Skeletal muscle tissue (tissue), 4 donors: ENCODE data around the gene PHLDB3. TPM values are rescaled to one million over a fixed set of nuclear protein-coding genes. Genes with fewer than 3 reads are reported as not detected.
A peak's percentile ranks its signal among the peaks of the same experiment; 100 is the strongest.

Source experiments
- H3K27ac ChIP-seq: one replicate; pipeline ENCODE4 v1.7.0; 2013; ENCODE audit warnings: mild to moderate bottlenecking, low read depth, low read length, inconsistent platforms
- H3K27me3 ChIP-seq, 3 donors: one replicate each; pipeline ENCODE4 v1.7.0; 2013; ENCODE audit warnings: low read length in 3 of 3; ENCODE audit not compliant: control insufficient read depth in 3 of 3, insufficient read depth in 3 of 3
- H3K36me3 ChIP-seq, 3 donors: one replicate each; pipeline ENCODE4 v1.7.0; 2013; ENCODE audit warnings: low read length in 3 of 3; ENCODE audit not compliant: control insufficient read depth in 3 of 3, insufficient read depth in 3 of 3
- H3K4me1 ChIP-seq, 3 donors: one replicate each; pipeline ENCODE4 v1.7.0; 2013; ENCODE audit warnings: low read length in 3 of 3, mild to moderate bottlenecking in 3 of 3; ENCODE audit not compliant: control insufficient read depth in 3 of 3, insufficient read depth in 3 of 3
- H3K4me3 ChIP-seq, 3 donors: one replicate each; pipeline ENCODE4 v1.7.0; 2013; ENCODE audit warnings: low read length in 3 of 3
- H3K9ac ChIP-seq, 3 donors: one replicate each; pipeline ENCODE4 v1.7.0; 2013; ENCODE audit warnings: low read length in 3 of 3, mild to moderate bottlenecking in 3 of 3, moderate library complexity in 2 of 3, low read depth in 1 of 3
- H3K9me3 ChIP-seq, 3 donors: one replicate each; pipeline ENCODE4 v1.7.0; 2013; ENCODE audit warnings: low read length in 3 of 3; ENCODE audit not compliant: control insufficient read depth in 3 of 3
- total RNA-seq: library from RNA; depleted of rRNA; stranded (reverse); fragments of >200 nt; gene quantifications from one replicate; pipeline ENCODE4 v1.2.3, GENCODE V29; 2014
- donor health status: Osteomylitis.

PHLDB3 gene
- total RNA-seq, 1 donor from 2014 or later, result 4.7 TPM

DNA sequence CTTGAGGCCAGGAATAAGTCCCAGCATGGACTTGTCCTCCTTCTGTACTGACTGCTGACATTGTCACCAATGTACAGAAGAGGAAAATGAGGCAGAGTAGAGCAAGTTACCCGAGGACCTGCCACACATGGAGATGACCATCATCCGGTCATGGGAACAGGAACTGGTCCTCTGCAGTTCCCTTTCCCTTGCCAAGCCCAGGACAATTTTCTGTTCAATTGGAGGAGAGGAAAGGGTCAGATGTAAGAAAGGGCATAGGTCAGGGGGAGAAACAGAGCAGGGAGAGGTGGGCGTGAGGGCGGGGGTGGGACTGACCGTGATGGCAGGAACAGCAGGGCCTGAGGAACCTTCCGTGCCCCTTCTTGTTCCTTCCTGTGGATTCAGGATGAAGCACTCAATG, 18.6 kb downstream of the PHLDB3 start:
- no peak overlapping the region for H3K9ac ChIP-seq
- no peaks in the 10 kb centered on the region for H3K4me1 ChIP-seq
- no peaks in the 10 kb centered on the region for H3K9me3 ChIP-seq
- H3K36me3 ChIP-seq, result peaks cover 0 to 3% (median 0%) of the 10 kb centered on the region in 3 donors
- no peaks in the 10 kb centered on the region for H3K27me3 ChIP-seq
- no peak overlapping the region for H3K27ac ChIP-seq
- no peak overlapping the region for H3K4me3 ChIP-seq

DNA sequence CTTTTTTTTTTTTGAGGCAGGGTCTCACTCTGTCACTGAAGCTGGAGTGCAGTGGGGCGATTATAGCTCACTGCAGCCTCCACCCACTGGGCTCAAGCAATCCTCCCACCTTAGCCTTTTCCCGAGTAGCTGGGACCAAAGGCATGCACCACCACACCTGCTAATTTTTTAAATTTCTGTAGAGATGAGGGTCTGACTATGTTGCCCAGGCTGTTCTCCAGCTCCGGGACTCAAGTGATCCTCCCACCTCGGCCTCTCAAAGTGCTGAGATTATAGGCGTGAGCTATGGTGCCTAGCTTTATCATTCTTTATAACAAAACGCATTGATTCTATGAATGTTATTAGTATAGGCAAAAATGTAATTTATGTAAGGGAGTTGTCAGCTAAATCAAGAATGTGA, 21.3 kb downstream of the PHLDB3 start:
- H3K27me3 ChIP-seq, result no peaks in the 10 kb centered on the region
- peaks cover 0 to 2% (median 0%) of the 10 kb centered on the region in 3 donors for H3K36me3 ChIP-seq
- H3K27ac ChIP-seq, result no peak overlapping the region
- no peak overlapping the region for H3K4me3 ChIP-seq
- no peak overlapping the region for H3K9ac ChIP-seq
- H3K9me3 ChIP-seq, result no peaks in the 10 kb centered on the region
- no peaks in the 10 kb centered on the region for H3K4me1 ChIP-seq

DNA sequence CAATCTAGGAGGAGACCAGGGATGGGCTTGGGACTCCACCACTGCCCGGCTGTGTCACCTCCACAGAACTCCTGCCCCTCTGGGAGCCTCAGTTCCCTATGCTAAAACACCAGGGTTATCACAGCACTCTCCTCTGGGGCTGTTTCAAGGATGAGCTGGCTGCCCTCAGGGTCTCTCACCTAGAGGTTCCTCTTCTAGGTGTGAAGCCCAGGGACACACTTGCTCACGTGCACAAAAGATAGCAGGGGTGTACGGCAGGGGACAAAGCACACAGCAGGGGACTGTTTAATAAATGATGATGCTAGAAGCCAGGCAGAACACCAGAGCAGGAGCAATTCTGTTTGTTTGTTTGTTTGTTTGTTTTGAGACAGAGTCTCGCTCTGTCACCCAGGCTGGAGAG, 22.4 kb downstream of the PHLDB3 start:
- H3K9ac ChIP-seq, result no peak overlapping the region

GRCh38 chr19:43481701-43482100, 22.8 kb downstream of the PHLDB3 start:
- H3K27me3 ChIP-seq, result no peaks in the 10 kb centered on the region
- no peaks in the 10 kb centered on the region for H3K9me3 ChIP-seq

More for the DNA sequence above, 22.4 kb downstream of the PHLDB3 start:
- peaks cover 0 to 2% (median 0%) of the 10 kb centered on the region in 3 donors for H3K36me3 ChIP-seq
- no peak overlapping the region for H3K27ac ChIP-seq
- H3K27me3 ChIP-seq, result no peaks in the 10 kb centered on the region
- no peaks in the 10 kb centered on the region for H3K9me3 ChIP-seq
- no peaks in the 10 kb centered on the region for H3K4me1 ChIP-seq
- H3K4me3 ChIP-seq, result no peak overlapping the region

DNA sequence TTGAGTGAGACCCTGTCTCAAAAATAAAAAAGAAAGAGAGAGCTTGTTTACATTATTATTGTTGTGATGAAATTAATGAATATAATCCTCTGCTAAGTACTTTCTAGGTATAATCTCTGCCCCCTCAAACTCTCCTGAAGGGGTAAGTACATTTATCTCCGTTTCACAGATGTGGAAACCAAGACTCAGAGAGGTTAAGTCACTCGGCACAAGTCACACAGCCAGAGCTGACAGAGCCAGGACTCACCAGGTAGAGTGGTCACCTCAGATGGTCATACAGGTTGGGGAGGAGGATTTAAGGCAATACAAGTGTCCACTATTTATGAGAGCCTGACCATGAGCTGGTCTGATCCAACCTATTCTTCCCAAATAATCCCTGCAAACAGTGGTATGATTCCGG, 24.0 kb downstream of the PHLDB3 start:
- H3K9me3 ChIP-seq, result no peaks in the 10 kb centered on the region
- H3K27me3 ChIP-seq, result no peaks in the 10 kb centered on the region
- H3K36me3 ChIP-seq, result peaks cover 0 to 2% (median 0%) of the 10 kb centered on the region in 3 donors
- no peak overlapping the region for H3K4me3 ChIP-seq
- no peak overlapping the region for H3K9ac ChIP-seq
- H3K4me1 ChIP-seq, result no peaks in the 10 kb centered on the region
- no peak overlapping the region for H3K27ac ChIP-seq

More at GRCh38 chr19:43481701-43482100, 22.8 kb downstream of the PHLDB3 start:
- no peak overlapping the region for H3K4me3 ChIP-seq
- no peaks in the 10 kb centered on the region for H3K4me1 ChIP-seq
- peaks cover 0 to 2% (median 0%) of the 10 kb centered on the region in 3 donors for H3K36me3 ChIP-seq
- no peak overlapping the region for H3K9ac ChIP-seq
- H3K27ac ChIP-seq, result no peak overlapping the region

DNA sequence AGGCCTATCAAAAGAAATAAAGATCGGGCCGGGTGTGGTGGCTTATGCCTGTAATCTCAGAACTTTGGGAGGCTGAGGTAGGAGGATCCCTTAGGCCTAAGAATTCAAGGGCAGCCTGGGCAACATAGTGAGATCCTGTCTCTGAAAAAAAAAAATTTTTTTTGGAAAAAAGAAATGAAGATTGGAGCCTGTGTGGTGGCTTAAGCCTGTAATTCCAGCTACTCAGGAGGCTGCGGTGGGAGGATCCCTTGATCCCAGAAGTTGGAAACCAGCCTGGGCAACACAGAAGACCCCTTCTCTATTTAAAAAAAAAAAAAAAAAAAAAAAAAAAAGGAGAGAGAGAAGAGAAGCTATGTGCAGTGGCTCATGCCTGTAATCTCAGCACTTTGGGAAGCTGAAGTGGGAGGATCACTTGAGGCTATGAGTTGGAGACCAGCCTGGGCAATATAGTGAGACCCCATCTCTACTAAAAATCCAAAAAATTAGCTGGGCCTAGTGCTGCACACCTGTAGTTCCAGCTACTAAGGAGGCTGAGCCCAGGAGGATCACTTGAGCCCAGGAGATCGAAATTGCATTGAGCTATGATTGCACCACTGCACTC, 24.5 kb downstream of the PHLDB3 start:
- H3K9ac ChIP-seq, result no peak overlapping the region
- no peaks in the 10 kb centered on the region for H3K27me3 ChIP-seq
- H3K27ac ChIP-seq, result no peak overlapping the region
- peaks cover 0 to 2% (median 0%) of the 10 kb centered on the region in 3 donors for H3K36me3 ChIP-seq
- peaks cover 3 to 4% (median 3%) of the 10 kb centered on the region in 3 donors for H3K4me1 ChIP-seq
- H3K9me3 ChIP-seq, result no peaks in the 10 kb centered on the region
- H3K4me3 ChIP-seq, result no peak overlapping the region

DNA sequence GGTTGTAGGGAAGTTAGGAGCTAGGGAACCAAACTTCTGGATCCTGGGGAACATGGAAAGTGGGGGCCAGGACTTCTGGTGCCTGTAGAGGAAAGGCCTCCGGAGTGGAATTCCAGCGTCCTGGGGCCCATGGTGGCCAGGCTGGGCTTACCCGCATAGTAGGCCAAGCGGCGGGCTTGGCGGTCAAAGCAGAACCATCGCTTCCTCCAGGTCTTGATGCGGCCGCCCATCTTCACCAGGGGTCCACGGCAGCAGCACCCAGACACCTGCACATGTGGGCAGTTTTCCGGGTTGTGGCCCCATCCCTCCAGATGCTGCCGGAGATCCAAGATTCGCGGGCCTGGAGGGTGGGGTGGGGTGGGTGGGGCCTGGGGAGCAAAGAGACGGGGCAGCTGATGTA, 25.3 kb downstream of the PHLDB3 start:
- no peaks in the 10 kb centered on the region for H3K27me3 ChIP-seq
- H3K4me1 ChIP-seq, result peaks cover 3 to 9% (median 8%) of the 10 kb centered on the region in 3 donors
- H3K36me3 ChIP-seq, result peaks cover 0 to 2% (median 0%) of the 10 kb centered on the region in 3 donors
- H3K27ac ChIP-seq, result no peak overlapping the region
- H3K9me3 ChIP-seq, result no peaks in the 10 kb centered on the region
- H3K4me3 ChIP-seq, result no peak overlapping the region
- no peak overlapping the region for H3K9ac ChIP-seq

GRCh38 chr19:43478323-43478722, 26.2 kb downstream of the PHLDB3 start:
- Histone ChIP-seq H3K36me3 (peaks cover 0 to 2% (median 0%) of the 10 kb centered on the region in 3 donors), H3K9me3 (no peaks in the 10 kb centered on the region), H3K27ac (no peak overlapping the region), H3K9ac (no peak overlapping the region), H3K4me3 (no peak overlapping the region), H3K27me3 (no peaks in the 10 kb centered on the region), H3K4me1 (peaks cover 3 to 9% (median 8%) of the 10 kb centered on the region in 3 donors)

DNA sequence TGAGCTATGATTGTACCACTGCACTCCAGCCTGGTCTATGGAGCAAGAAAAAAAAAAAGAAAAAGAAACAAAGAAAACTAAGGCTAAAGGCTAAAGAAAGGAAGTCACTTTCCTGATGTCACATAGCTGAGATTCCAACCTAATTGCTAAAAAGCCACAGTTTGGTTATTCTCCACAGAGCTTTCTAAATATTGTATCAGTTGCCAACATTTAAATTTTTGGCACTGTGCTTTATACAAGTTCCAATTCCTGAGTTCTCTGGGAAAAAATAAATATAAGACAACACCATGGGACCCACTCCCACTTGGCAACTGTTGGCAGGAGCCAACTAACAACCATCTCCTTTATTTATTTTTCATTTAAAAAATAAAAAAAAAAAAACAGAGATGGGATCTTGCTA, 27.9 kb downstream of the PHLDB3 start:
- Histone ChIP-seq H3K36me3 (peaks cover 0 to 2% (median 0%) of the 10 kb centered on the region in 3 donors), H3K4me3 (no peak overlapping the region), H3K27me3 (no peaks in the 10 kb centered on the region), H3K9ac (no peak overlapping the region), H3K4me1 (peaks cover 3 to 9% (median 8%) of the 10 kb centered on the region in 3 donors), H3K27ac (no peak overlapping the region), H3K9me3 (no peaks in the 10 kb centered on the region)

GRCh38 chr19:43474986-43475705, 29.4 kb downstream of the PHLDB3 start:
- Histone ChIP-seq H3K27ac (peak overlapping the region; percentile 59), H3K9me3 (no peaks in the 10 kb centered on the region), H3K9ac (peak overlapping the region in 2 of 3 donors; percentile 46 to 60), H3K4me1 (peaks cover 3 to 9% (median 8%) of the 10 kb centered on the region in 3 donors), H3K27me3 (no peaks in the 10 kb centered on the region), H3K4me3 (peak overlapping the region; percentile 63 to 73 (median 70)), H3K36me3 (peaks cover 0 to 2% (median 0%) of the 10 kb centered on the region in 3 donors)
